Activated T-helper 9 cell treated with anti-CD3 and anti-CD28 coated beads, Interleukin-2, amount 50 U/mL, for 16 hours (primary cell): Measurements from ENCODE around the gene UNC13D.
"Not testable (repeated sequence)": the region's sequence is repeated elsewhere in the genome, so short reads cannot be mapped to it uniquely, and the experiment has no call there.

Source experiments
- DNase-seq: peaks from one replicate; pipeline ENCODE4 v3.0.0-alpha.2; 2020; ENCODE audit warnings: low read depth

Gene UNC13D

GRCh38 chr17:75820094-75821080, 23.8 kb downstream of the UNC13D start:
- DNase-seq: no peak

- DNase-seq: no peak
Observed at GRCh38 chr17:75819678-75820077, 24.5 kb downstream of the UNC13D start.

GRCh38 chr17:75819116-75819515, 25.1 kb downstream of the UNC13D start:
- no peak for DNase-seq

GRCh38 chr17:75818326-75818885, 25.8 kb downstream of the UNC13D start:
- no peak for DNase-seq

GRCh38 chr17:75817571-75817970, 26.6 kb downstream of the UNC13D start:
- no peak for DNase-seq

GRCh38 chr17:75816693-75817092, 27.5 kb downstream of the UNC13D start:
- DNase-seq: no peak

- no peak for DNase-seq
Observed at GRCh38 chr17:75815399-75815798, 28.8 kb downstream of the UNC13D start.

GRCh38 chr17:75814900-75815373, 29.3 kb downstream of the UNC13D start:
- DNase-seq: no peak

- no peak for DNase-seq
Observed at GRCh38 chr17:75814021-75814395, 30.2 kb downstream of the UNC13D start.

GRCh38 chr17:75813081-75814020, 30.9 kb downstream of the UNC13D start:
- DNase-seq: no peak

- DNase-seq: no peak
Observed at GRCh38 chr17:75812096-75813013, 31.8 kb downstream of the UNC13D start.

GRCh38 chr17:75811174-75811573, 33.0 kb downstream of the UNC13D start:
- DNase-seq: no peak

GRCh38 chr17:75810756-75811155, 33.4 kb downstream of the UNC13D start:
- not testable (repeated sequence) for DNase-seq

- no peak for DNase-seq
Observed at GRCh38 chr17:75810216-75810615, 34.0 kb downstream of the UNC13D start.

GRCh38 chr17:75809631-75810111, 34.5 kb downstream of the UNC13D start:
- no peak for DNase-seq

- DNase-seq: no peak
Observed at GRCh38 chr17:75808905-75809621, 35.1 kb downstream of the UNC13D start.

- no peak for DNase-seq
Observed at GRCh38 chr17:75808549-75808904, 35.7 kb downstream of the UNC13D start.

- no peak for DNase-seq
Observed at GRCh38 chr17:75807861-75808260, 36.3 kb downstream of the UNC13D start.

- no peak for DNase-seq
Observed at GRCh38 chr17:75806822-75807500, 37.2 kb downstream of the UNC13D start.

- no peak for DNase-seq
Observed at GRCh38 chr17:75803883-75804282, 40.3 kb downstream of the UNC13D start.
